Measurements from ENCODE around the gene RNF166. TPM values are rescaled to one million over a fixed set of nuclear protein-coding genes. Genes with fewer than 3 reads are reported as not detected.

The RNF166 gene
- total and polyA plus RNA-seq, 2 of the 13 experiments (the other 11 are each of a cell fraction or from before 2014, with no cell fraction given), result 21.4 to 23.0 TPM

GRCh38 chr16:88706229-88706964 lies at the start of gene RNF166, which contains the start of gene CTU2 (continued):
- TF ChIP-seq ZNF7 (CRISPR knock-in tag; IDR thresholded peaks at IDR 0.05) (no peak), NR3C1 (CRISPR knock-in tag; IDR thresholded peaks at IDR 0.05) (no peak), BORCS8-MEF2B (CRISPR knock-in tag; IDR thresholded peaks at IDR 0.05) (peak; percentile 76), ZNF225 (CRISPR knock-in tag; IDR thresholded peaks at IDR 0.05) (peak; percentile 72; the same call in 1 of the 2 replicates), YEATS4 (CRISPR knock-in tag; IDR thresholded peaks at IDR 0.05; ENCODE audit: borderline replicate concordance) (peak; percentile 94), NFYB (CRISPR knock-in tag; IDR thresholded peaks at IDR 0.05) (peak; percentile 34; the same call in 1 of the 2 replicates), DNMT3B (CRISPR knock-in tag; conservative IDR thresholded peaks at IDR 0.05) (no peak), MIER2 (CRISPR knock-in tag; IDR thresholded peaks at IDR 0.05) (peak; percentile 54; the same call in 1 of the 2 replicates), ZBTB3 (CRISPR knock-in tag; IDR thresholded peaks at IDR 0.05; ENCODE audit: borderline replicate concordance, low read depth) (peak; percentile 70; the same call in 1 of the 2 replicates), ZNF546 (CRISPR knock-in tag; conservative IDR thresholded peaks at IDR 0.05) (no peak; the same call in 1 of the 2 replicates), ZNF740 (CRISPR knock-in tag; IDR thresholded peaks at IDR 0.05) (0 out of 2 replicates have a peak, but pooled peaks have one; percentile 64), REPIN1 (CRISPR knock-in tag; IDR thresholded peaks at IDR 0.05; ENCODE audit: borderline replicate concordance, low read depth) (peak; percentile 81; the same call in 1 of the 2 replicates), ZXDC (CRISPR knock-in tag; IDR thresholded peaks at IDR 0.05) (peak; percentile 74; the same call in 1 of the 2 replicates), ZNF563 (CRISPR knock-in tag; IDR thresholded peaks at IDR 0.05) (peak; percentile 77), ZNF629 (CRISPR knock-in tag; conservative IDR thresholded peaks at IDR 0.05) (0 out of 2 replicates have a peak, but pooled peaks have one; percentile 26), AKNA (CRISPR knock-in tag; IDR thresholded peaks at IDR 0.05; ENCODE audit: borderline replicate concordance) (no peak), NCOA2 (CRISPR knock-in tag; IDR thresholded peaks at IDR 0.05) (peak; percentile 23; the same call in 1 of the 2 replicates), ZNF713 (CRISPR knock-in tag; IDR thresholded peaks at IDR 0.05) (no peak), ZIK1 (CRISPR knock-in tag; IDR thresholded peaks at IDR 0.05; ENCODE audit: borderline replicate concordance, low read depth) (peak; percentile 89; the same call in 1 of the 2 replicates), ZNF296 (CRISPR knock-in tag; conservative IDR thresholded peaks at IDR 0.05) (no peak)
